Epithelial cell of esophagus (primary cell): ENCODE results near the gene KCTD15.

ENCODE experiments used
- DNase-seq: peaks from one replicate; pipeline ENCODE4 v3.0.0; 2010; ENCODE audit warnings: low read depth
- H3K4me3 ChIP-seq: 2 replicates; pipeline ENCODE4 v1.5.1; 2011; ENCODE audit warnings: mild to moderate bottlenecking, low read length, control low read depth
- CTCF ChIP-seq: IDR thresholded peaks from 2 replicates; pipeline ENCODE4 v1.5.1; 2011; ENCODE audit warnings: low read depth, mild to moderate bottlenecking, low read length, control low read depth, inconsistent platforms; ENCODE audit not compliant: insufficient read depth; ENCODE audit errors: missing control alignments

KCTD15 gene

GRCh38 chr19:33864311-33864850 lies 67.7 kb downstream of the KCTD15 start:
- DNase-seq: peak; percentile 71

DNA sequence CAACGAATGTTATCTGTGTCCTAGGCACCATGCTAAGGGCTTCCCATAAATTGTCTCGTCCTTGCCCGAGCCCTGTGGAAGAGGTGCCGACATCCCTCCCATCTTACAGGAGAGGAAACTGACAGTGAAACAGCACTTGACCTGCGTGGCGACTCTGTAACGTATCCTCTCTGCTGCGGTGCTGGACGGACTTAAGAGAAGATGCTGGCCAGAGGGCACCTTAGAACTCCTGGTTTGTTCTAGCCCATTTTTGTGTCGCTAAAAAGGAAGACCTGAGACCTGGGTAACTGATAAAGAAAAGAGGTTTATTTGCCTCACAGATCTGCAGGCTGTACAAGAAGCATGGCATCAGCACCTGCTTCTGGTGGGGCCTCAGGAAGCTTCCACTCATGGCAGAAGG lies 68.6 kb downstream of the KCTD15 start:
- DNase-seq: no peak
- TF ChIP-seq CTCF: no peak
- no peak overlapping the region for H3K4me3 ChIP-seq

More at GRCh38 chr19:33864311-33864850, 67.7 kb downstream of the KCTD15 start:
- no peak for TF ChIP-seq CTCF
- no peak overlapping the region for H3K4me3 ChIP-seq
